GM19025 (cell line): ENCODE data around the gene SEL1L3.

Experiments
- ATAC-seq: cut with Tn5 transposase; IDR thresholded peaks from one replicate; pipeline ENCODE4 v1.9.1; 2021; ENCODE audit warnings: mild to moderate bottlenecking, low read depth, moderate library complexity; ENCODE audit not compliant: unreplicated experiment

Gene SEL1L3

DNA sequence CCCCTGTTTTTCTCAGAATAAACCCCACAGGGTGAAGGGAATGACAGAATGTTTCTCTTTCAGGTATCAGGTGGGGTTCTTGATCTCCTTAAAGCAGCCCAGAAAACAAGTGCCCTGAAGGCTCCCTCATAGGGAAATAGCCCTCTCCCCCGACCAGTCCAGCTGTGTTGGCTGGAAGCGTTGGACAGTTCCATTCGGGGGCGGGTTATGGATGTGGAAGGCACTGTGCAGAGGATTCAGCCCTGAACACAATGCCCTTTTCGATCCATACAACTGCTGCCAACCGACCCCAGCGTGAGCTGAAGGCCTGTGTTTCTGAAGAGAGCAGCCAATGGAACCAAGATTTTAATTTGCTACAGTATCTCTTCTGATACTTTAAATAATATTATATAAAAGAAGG, 41.5 kb downstream of the SEL1L3 start:
- no peak for ATAC-seq

- ATAC-seq = no peak
These were observed 43.9 kb downstream of the SEL1L3 start for GRCh38 chr4:25818876-25819275.

DNA sequence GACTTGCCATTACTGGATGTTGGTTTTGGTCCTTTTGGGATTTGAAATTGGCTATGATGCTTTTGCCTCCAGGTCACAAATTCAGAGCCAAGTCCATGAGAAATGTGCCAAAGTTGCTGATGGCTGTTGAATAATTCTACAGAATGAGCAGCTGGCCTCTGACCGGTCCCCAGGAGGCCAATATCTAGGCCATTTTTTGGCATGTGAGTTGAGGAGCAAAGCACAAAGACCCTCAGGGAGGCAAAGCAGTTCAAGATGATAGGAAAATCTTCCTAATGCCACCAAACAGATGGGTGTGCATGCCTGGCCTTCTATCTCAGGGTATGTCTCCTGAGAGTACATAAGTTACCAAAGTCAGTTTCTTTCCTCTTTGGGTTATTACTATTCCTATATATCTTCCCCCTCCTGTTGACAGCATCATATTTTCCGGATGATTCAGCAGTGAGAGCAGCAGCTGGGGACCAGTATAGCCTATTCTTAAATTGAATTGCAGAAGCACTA, 44.4 kb downstream of the SEL1L3 start:
- ATAC-seq = no peak

DNA sequence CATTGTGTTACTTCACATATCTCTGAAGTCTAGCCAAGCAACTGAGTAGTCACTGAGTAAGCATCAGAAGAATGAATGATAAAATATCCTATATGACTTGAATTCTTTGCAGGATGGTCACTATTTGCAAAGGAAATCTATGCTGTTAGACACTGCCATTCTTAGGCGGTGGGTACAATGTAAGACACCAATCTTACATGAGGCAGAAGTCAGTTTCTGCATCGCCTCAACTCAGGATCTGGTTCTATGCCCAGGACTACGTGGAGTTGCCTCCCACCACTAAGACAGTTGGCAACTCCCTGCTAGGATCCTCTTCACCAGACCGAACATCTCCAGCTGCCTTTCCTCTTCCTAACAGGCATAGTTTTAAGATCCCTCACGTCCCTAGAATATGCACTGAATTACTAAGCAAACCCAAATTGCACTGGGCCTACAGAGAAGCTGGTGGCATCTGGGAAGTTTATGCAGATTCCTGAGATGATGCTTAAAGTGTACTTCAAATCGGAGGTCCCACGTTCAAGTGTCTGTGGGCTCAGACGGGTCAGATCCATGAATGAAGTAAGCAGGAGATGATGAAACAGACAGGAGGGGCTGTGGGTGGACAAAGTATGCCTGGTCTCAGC, 45.6 kb downstream of the SEL1L3 start:
- ATAC-seq = no peak

- no peak for ATAC-seq
These were observed 46.2 kb downstream of the SEL1L3 start for GRCh38 chr4:25816591-25817058.

DNA sequence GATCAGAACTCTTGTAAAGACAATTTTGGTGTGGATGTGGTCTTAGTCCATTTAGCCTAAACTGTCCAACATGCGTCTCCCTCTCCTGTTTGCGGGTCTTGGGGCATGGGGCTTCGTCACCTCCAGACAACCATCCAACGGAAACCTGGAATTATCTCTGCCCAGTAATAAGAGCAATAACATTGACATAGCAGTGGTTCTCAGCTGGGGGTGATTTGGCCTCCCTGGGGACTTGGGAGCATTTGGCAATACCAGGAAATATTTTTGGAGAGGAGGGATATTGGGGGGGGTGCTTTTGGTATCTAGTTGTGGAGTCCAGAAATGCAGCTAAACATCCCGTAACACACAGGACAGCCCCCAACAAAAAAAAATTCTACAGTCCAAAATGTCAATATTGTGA, 47.2 kb downstream of the SEL1L3 start:
- no peak for ATAC-seq

GRCh38 chr4:25814301-25815136, 48.3 kb downstream of the SEL1L3 start:
- no peak for ATAC-seq

GRCh38 chr4:25813448-25814106, 49.2 kb downstream of the SEL1L3 start:
- ATAC-seq = no peak

GRCh38 chr4:25811841-25812240, 50.9 kb downstream of the SEL1L3 start:
- ATAC-seq = no peak

GRCh38 chr4:25811374-25811690, 51.5 kb downstream of the SEL1L3 start:
- no peak for ATAC-seq

DNA sequence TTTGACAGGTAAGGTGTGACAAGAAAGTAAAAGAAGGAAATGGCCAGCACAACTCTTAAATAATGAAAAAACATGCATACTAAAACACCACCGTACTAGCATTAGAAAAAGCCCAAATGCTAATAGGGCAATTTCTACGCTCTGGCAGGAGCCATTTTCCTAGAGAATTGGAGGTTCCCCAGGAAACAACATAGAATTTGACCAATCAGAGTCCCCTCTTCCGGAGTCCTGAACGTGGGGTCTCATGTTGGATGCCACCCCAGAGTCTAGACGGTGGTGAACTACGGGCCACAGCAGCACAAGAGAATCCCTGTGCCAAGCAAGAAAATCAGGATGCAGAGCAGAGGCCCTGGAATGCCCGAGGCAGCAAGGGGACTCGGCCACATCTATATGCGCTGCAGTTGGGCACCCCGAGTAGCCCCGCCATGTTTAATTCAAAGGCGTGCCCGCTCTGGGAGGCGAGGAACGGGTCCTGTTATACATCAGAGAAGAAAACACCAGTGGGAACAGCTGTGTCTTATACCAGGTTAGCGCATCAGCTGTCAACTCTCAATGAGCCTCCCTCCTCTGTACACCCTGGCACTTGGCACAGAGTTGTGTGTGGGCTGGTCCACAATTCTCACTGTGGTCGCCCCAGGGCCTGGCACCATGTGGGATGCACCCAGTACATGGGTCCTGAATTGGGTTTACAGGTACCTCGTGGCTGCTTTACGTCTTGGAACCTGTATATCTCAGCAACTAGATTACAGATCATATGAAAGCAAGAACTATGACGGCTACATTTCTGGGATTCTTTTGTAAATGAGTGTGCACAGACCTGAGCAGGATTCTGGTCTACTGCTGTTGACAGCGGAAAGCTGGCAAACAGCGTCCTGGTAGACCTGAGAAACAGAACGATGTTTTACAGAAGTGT, 52.1 kb downstream of the SEL1L3 start:
- no peak for ATAC-seq

DNA sequence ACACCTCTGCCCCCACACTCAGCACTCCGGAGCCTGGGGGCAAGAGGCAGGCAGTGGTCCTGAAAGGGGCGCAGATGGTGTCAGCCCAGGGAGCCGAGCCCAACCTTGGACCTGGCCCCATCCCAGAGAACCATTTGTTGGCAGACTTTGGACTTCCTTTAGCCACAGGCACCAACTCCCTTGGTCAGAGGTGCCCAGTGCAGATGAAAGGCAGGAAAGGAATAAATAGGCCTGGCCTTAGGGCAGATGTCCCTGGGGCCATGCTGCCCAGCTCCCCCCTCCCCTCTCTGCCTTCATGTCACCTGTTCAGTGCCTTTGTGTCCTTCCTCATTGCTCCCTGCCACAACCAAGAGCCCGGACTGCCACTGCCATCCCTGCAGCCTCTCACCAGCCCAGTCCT, 52.8 kb downstream of the SEL1L3 start:
- no peak for ATAC-seq

- ATAC-seq = no peak
These were observed 55.6 kb downstream of the SEL1L3 start for GRCh38 chr4:25807102-25807728.

DNA sequence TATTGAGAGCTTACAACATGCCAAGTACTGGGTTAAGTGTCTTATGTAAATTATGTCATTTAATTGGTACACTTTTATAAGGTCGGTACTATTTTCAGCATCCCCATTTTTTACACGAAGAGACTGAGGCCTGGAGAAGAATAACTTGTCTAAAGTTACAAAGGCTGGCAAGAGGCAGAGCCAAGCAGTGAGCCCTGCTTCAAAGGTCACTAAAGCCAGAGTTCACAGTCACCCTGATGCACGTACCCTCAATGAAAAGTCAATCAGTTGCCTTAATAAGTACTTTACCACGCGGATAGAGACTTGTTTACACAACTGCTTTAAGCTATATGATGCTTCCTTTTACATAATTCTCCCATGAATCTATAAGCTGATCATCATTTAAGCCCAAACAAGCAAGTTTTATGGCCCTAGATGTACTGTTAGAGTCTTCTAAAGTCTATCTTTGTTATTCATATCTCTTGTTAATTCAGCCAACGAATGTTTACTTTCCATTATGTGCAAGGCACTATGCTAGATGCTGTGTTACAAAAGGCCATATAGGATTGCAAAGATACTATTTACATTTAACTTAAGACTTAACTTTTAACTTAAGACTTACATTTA, 57.4 kb downstream of the SEL1L3 start:
- ATAC-seq = no peak

DNA sequence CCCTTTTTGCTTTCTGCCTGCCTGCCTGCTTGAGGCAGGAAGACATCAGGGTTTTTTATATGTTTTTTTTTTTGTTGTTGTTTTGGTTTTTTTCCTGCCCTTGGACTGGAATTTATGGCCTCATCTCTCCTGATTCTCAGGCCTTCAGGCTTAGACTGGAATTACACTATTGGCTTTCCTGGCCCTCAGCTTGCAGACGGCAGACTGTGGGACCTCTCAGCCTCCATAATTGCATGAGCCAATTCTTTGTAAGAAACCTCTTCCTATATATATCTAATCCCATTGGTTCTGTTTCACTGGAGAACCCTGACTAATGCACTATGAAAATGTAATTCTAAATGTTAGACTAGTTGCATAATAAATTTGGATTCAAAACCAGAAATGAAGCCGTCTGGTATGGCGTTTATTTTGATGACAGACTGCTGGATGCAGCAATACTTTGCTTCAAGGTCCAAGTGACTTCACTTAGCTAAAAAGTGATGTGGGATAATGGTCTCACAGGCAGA, 59.0 kb downstream of the SEL1L3 start:
- ATAC-seq = no peak

GRCh38 chr4:25801594-25801993, 61.2 kb downstream of the SEL1L3 start:
- ATAC-seq = no peak

- no peak for ATAC-seq
These were observed 62.5 kb downstream of the SEL1L3 start for GRCh38 chr4:25800245-25800644.

DNA sequence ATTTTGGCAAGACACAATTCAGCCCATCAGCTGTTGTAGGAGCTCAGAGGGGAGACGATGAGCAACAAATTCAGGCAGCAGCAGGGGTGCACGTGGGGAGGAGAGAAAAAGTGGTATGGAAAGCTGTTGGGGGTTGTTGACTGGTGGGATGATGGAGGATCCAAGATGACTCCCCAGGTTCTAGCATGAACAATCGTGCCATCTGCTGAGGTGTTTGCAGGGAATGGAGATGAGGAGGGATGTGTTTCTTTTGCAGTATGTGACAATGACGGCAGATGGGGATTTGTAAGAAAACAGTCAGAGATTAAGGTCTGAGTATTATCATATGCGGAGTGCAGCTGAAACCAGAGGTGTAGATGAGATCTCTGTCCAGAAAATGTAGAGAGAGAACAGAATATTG, 63.3 kb downstream of the SEL1L3 start:
- no peak for ATAC-seq

DNA sequence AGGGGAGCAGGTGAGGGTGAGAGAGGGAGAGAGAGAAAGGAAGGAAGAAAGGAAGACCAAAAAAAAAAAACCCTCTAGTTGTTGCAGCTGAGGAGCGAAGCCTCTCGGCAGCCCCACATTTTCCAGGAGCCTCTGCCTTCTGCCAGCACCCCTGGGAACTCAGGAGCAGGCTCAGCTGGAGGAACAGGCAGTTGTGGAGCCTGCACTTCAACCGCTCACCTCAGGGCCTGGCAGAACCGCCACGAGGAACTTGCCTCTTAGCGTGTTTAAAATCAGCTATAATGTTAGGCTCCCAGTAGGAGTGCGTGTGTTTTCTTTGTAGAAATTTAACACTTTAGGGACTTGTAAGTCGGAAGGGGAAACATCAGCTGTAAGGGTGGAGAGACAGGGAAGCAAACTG, 65.7 kb downstream of the SEL1L3 start:
- ATAC-seq = no peak
